Neutrophil (primary cell): ENCODE results near the gene FILIP1.

Experiments
- H3K27ac ChIP-seq: fragments of 200-600 bp; sonication (generic); 2 replicates; pipeline ENCODE4 v1.5.1; 2016; ENCODE audit warnings: mild to moderate bottlenecking, moderate library complexity
- H3K27me3 ChIP-seq: fragments of 200-600 bp; sonication (generic); 2 replicates; pipeline ENCODE4 v1.6.0; 2016; ENCODE audit warnings: mild to moderate bottlenecking
- H3K36me3 ChIP-seq: fragments of 200-600 bp; sonication (generic); 2 replicates; pipeline ENCODE4 v1.5.1; 2017
- H3K4me1 ChIP-seq, 2 experiments: fragments of 200-600 bp in 1 of 2; sonication (generic) in 1 of 2; 1 replicate in 1 of 2; 2 replicates in 1 of 2; pipeline versions ENCODE4 v1.5.1 to v1.6.1; 2013 to 2016; ENCODE audit warnings: low read depth in 1 of 2, low read length in 1 of 2, mild to moderate bottlenecking in 1 of 2, moderate library complexity in 1 of 2; ENCODE audit not compliant: control insufficient read depth in 1 of 2, insufficient read depth in 1 of 2
- H3K4me3 ChIP-seq, 2 experiments: fragments of 200-600 bp in 1 of 2; sonication (generic) in 1 of 2; 1 replicate in 1 of 2; 2 replicates in 1 of 2; pipeline ENCODE4 v1.5.1; 2013 to 2016; ENCODE audit warnings: low read depth in 1 of 2, low read length in 1 of 2, mild to moderate bottlenecking in 1 of 2, moderate library complexity in 1 of 2
- H3K9me3 ChIP-seq: fragments of 200-600 bp; sonication (generic); 2 replicates; pipeline ENCODE4 v1.5.1; 2016
- CTCF ChIP-seq: fragments of 200-600 bp; sonication (generic); IDR thresholded peaks from 2 replicates; pipeline ENCODE4 v1.5.1; 2016; ENCODE audit warnings: antibody characterized with exemption

Gene FILIP1

DNA sequence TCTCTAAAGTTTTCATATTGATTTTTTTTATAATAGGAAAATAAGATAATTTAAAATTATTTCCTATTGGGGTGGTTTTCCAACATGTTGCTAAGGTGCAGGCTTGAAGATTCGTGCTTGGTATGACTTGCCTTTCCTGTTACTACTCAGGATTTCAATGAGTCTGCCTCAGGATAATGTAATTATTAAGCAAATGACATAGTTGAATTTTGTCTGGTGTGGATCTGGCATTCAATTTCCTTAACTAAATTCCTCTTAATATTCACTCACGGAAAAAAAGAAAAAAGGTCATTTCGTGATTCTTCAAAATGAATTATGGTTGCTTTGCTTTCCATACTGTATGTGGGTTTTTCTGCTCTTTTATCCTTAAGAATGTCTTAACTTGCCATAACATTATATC lies 9.3 kb upstream of the FILIP1 start:
- H3K27me3 ChIP-seq = peaks cover 9% of the 10 kb centered on the region

DNA sequence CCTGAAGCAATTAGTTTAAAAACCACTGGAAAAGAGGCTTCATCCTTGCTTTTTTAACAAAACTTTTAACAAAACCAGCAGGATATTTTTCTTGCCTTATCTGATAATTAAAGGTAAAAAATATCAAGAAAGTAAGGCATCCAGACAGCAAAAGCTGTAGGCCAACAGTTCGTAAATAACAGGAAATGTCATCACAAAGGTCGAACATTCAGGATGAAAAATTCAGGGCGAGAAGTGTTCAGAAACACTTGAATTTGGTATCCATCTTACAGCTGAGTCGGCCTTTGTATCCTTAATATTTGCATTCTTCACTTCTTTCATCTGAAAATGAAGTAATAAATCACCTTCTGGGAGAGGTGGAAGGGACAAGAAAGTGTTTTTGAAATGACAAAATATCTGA lies 8.2 kb upstream of the FILIP1 start:
- H3K36me3 ChIP-seq = no peaks in the 10 kb centered on the region
- no peak for TF ChIP-seq CTCF

More for the DNA sequence above, 9.3 kb upstream of the FILIP1 start:
- TF ChIP-seq CTCF = no peak
- Histone ChIP-seq H3K36me3 (no peaks in the 10 kb centered on the region), H3K9me3 (no peaks in the 10 kb centered on the region), H3K4me3 (no peak overlapping the region), H3K4me1 (no peaks in the 10 kb centered on the region), H3K27ac (no peak overlapping the region)

GRCh38 chr6:75499640-75500039 lies 6.0 kb upstream of the FILIP1 start:
- no peak for TF ChIP-seq CTCF
- Histone ChIP-seq H3K27ac (no peak overlapping the region), H3K27me3 (peaks cover 32% of the 10 kb centered on the region), H3K4me1 (no peaks in the 10 kb centered on the region), H3K36me3 (no peaks in the 10 kb centered on the region), H3K9me3 (no peaks in the 10 kb centered on the region), H3K4me3 (no peak overlapping the region)

More for the DNA sequence above, 8.2 kb upstream of the FILIP1 start:
- no peak overlapping the region for H3K4me3 ChIP-seq
- H3K9me3 ChIP-seq = no peaks in the 10 kb centered on the region
- peaks cover 14% of the 10 kb centered on the region for H3K27me3 ChIP-seq
- H3K4me1 ChIP-seq = no peaks in the 10 kb centered on the region
- no peak overlapping the region for H3K27ac ChIP-seq

- Histone ChIP-seq H3K4me3 (no peak overlapping the region), H3K27ac (no peak overlapping the region), H3K27me3 (peaks cover 40% of the 10 kb centered on the region), H3K4me1 (no peaks in the 10 kb centered on the region), H3K9me3 (no peaks in the 10 kb centered on the region), H3K36me3 (no peaks in the 10 kb centered on the region)
- TF ChIP-seq CTCF = no peak
Measured at GRCh38 chr6:75498862-75499261, 5.3 kb upstream of the FILIP1 start.

DNA sequence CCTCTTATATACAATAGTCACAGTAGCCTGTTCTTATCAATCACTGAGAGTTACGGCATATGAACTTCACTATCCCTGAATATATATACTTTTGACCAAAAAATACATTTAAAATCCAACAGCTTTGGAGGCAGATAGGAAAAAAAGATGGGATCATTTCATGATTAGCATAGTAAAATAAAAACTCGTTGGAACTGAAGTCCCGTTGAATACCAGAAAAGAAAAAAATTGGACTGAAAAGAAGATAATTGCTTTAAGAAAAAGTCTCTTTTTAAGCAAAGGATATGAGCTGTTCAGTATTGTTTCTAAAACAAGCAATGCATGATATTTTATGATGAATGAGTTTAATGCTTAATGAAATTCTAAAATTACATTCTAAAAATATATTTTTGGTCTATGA lies 4.4 kb upstream of the FILIP1 start:
- no peaks in the 10 kb centered on the region for H3K36me3 ChIP-seq
- no peaks in the 10 kb centered on the region for H3K9me3 ChIP-seq
- H3K27ac ChIP-seq = no peak overlapping the region
- peaks cover 49% of the 10 kb centered on the region for H3K27me3 ChIP-seq
- H3K4me1 ChIP-seq = no peaks in the 10 kb centered on the region
- H3K4me3 ChIP-seq = no peak overlapping the region
- no peak for TF ChIP-seq CTCF

- no peak overlapping the region for H3K4me3 ChIP-seq
- no peaks in the 10 kb centered on the region for H3K4me1 ChIP-seq
- H3K27ac ChIP-seq = no peak overlapping the region
- H3K27me3 ChIP-seq = peaks cover 65% of the 10 kb centered on the region
- no peak for TF ChIP-seq CTCF
- H3K9me3 ChIP-seq = no peaks in the 10 kb centered on the region
- no peaks in the 10 kb centered on the region for H3K36me3 ChIP-seq
Measured at GRCh38 chr6:75495011-75495410, 1.4 kb upstream of the FILIP1 start.
